Renal pelvis (tissue), 4 donors: ENCODE data around the gene TDRD12. TPM values are rescaled to one million over a fixed set of nuclear protein-coding genes. Genes with fewer than 3 reads are reported as not detected.
"Not testable (repeated sequence)": the region's sequence is repeated elsewhere in the genome, so short reads cannot be mapped to it uniquely, and the experiment has no call there.

Experiments
- DNase-seq: peaks from one replicate; pipeline ENCODE4 v3.0.0-alpha.2; 2013
- polyA plus RNA-seq, 3 donors: library from polyadenylated mRNA; unstranded; fragments of 120-200 nt; gene quantifications; one replicate each; pipeline ENCODE4 v1.2.1, GENCODE V29; 2013; ENCODE audit not compliant: insufficient read length in 3 of 3

Gene TDRD12
- polyA plus RNA-seq, 3 donors = 0.40 to 1.1 (median 0.67) TPM

- DNase-seq = no peak
These were observed 147.1 kb downstream of the TDRD12 start for GRCh38 chr19:32866564-32867265.

GRCh38 chr19:32867436-32867835 lies 147.9 kb downstream of the TDRD12 start:
- not testable (repeated sequence) for DNase-seq

- DNase-seq = no peak
These were observed 148.8 kb downstream of the TDRD12 start for GRCh38 chr19:32868206-32868950.

- no peak for DNase-seq
These were observed 149.9 kb downstream of the TDRD12 start, which contains the start of gene SLC7A9 for GRCh38 chr19:32869369-32869965. Gene SLC7A9, minus strand, starts transcription at chr19:32869767. Its CDS starts 1,233 bp downstream, at chr19:32868534.

GRCh38 chr19:32869966-32870573 lies 150.5 kb downstream of the TDRD12 start:
- no peak for DNase-seq

- no peak for DNase-seq
These were observed 151.4 kb downstream of the TDRD12 start for GRCh38 chr19:32870981-32871451.

GRCh38 chr19:32872391-32872790 lies 152.8 kb downstream of the TDRD12 start:
- no peak for DNase-seq

- no peak for DNase-seq
These were observed 153.8 kb downstream of the TDRD12 start for GRCh38 chr19:32873247-32873959.

GRCh38 chr19:32874605-32875004 lies 155.0 kb downstream of the TDRD12 start:
- no peak for DNase-seq

- no peak for DNase-seq
These were observed 155.9 kb downstream of the TDRD12 start for GRCh38 chr19:32875428-32875827.

GRCh38 chr19:32876236-32876918 lies 156.8 kb downstream of the TDRD12 start:
- DNase-seq = no peak

- DNase-seq = no peak
These were observed 157.3 kb downstream of the TDRD12 start for GRCh38 chr19:32876919-32877285.

Other genes with a start within 250 kb of the TDRD12 start
- gene PDCD5, start 138.6 kb upstream of the TDRD12 start, polyA plus RNA-seq = 100 to 1,000 TPM; 109 to 123 (median 111) TPM
- gene ANKRD27, start 44.6 kb upstream of the TDRD12 start, polyA plus RNA-seq = 10 to 100 TPM; 19.6 to 23.8 (median 23.2) TPM
- under 1 TPM; 0.32 to 0.65 (median 0.59) TPM for gene RGS9BP, start 43.9 kb upstream of the TDRD12 start, polyA plus RNA-seq
- 10 to 100 TPM; 10.5 to 11.7 (median 11.5) TPM for gene NUDT19, start 27.9 kb upstream of the TDRD12 start, polyA plus RNA-seq
- gene SLC7A9, start 150.0 kb downstream of the TDRD12 start, polyA plus RNA-seq = 10 to 100 TPM; 19.0 to 20.3 (median 19.5) TPM